GM12801 (cell line): ENCODE measurements around the gene LBX2.

ENCODE experiments used
- CTCF ChIP-seq: IDR thresholded peaks from one replicate; pipeline ENCODE4 v1.5.1; 2011; ENCODE audit warnings: control low read depth; ENCODE audit not compliant: insufficient read length; ENCODE audit errors: extremely low read depth

The LBX2 gene

GRCh38 chr2:74501335-74502071, 2.1 kb upstream of the LBX2 start:
- no peak for TF ChIP-seq CTCF

- no peak for TF ChIP-seq CTCF
These were observed 1.2 kb upstream of the LBX2 start for GRCh38 chr2:74500578-74500946.

- TF ChIP-seq CTCF = no peak
These were observed 656 bp upstream of the LBX2 start for GRCh38 chr2:74499940-74500577.

- TF ChIP-seq CTCF = no peak
These were observed 720 bp downstream of the LBX2 start for GRCh38 chr2:74498500-74499266.

- no peak for TF ChIP-seq CTCF
These were observed 1.5 kb downstream of the LBX2 start for GRCh38 chr2:74497777-74498499.

- no peak for TF ChIP-seq CTCF
These were observed 2.2 kb downstream of the LBX2 start for GRCh38 chr2:74496997-74497776.
